PC-9 (cell line): ENCODE data around the gene CLRN2. TPM values are rescaled to one million over a fixed set of nuclear protein-coding genes. Genes with fewer than 3 reads are reported as not detected.

Source experiments
- BruUV-seq: library from RNA; stranded (reverse); fragments of 400-500 nt; replicated peaks from 2 replicates; lab custom pipeline; 2021; lab: Mats Ljungman, UMichigan
- CTCF ChIA-PET: fragments of 300-600 bp; sonication (Branson Sonifier 250); formaldehyde crosslinking; loops from one replicate; lab custom pipeline; 2022; ENCODE audit warnings: antibody characterized with exemption; lab: Charles Lee
- POLR2A ChIA-PET: fragments of 300-600 bp; sonication (Branson Sonifier 250); formaldehyde crosslinking; loops from one replicate; lab custom pipeline; 2022; ENCODE audit warnings: antibody characterized with exemption; ENCODE audit not compliant: unreplicated experiment; lab: Charles Lee
- DNase-seq, 2 experiments: peaks; one replicate each; pipeline versions ENCODE4 v3.0.0 to v3.0.0-alpha.2; 2015 to 2022; ENCODE audit warnings: mixed read lengths in 1 of 2
- H2AFZ ChIP-seq: fragments of 200-600 bp; sonication (generic); 2 replicates; pipeline ENCODE4 v1.8.1; 2017; ENCODE audit warnings: antibody characterized with exemption
- H3F3A ChIP-seq: fragments of 200-600 bp; sonication (generic); 2 replicates; pipeline ENCODE4 v1.8.1; 2017; ENCODE audit warnings: antibody characterized with exemption, mild to moderate bottlenecking, low read depth; ENCODE audit not compliant: insufficient read depth
- H3K27ac ChIP-seq: fragments of 200-600 bp; sonication (generic); 2 replicates; pipeline ENCODE4 v1.6.1; 2016; ENCODE audit warnings: mixed run types
- H3K27me3 ChIP-seq: fragments of 200-600 bp; sonication (generic); 2 replicates; pipeline ENCODE4 v1.6.1; 2016; ENCODE audit warnings: low read depth, mixed run types; ENCODE audit not compliant: insufficient read depth
- H3K36me3 ChIP-seq: fragments of 200-600 bp; sonication (generic); 2 replicates; pipeline ENCODE4 v1.6.1; 2016; ENCODE audit warnings: low read depth, mixed run types
- H3K4me1 ChIP-seq: fragments of 200-600 bp; sonication (generic); replicated peaks from 2 replicates; pipeline ENCODE4 v1.6.1; 2016; ENCODE audit warnings: mixed run types; ENCODE audit not compliant: insufficient read depth
- H3K4me2 ChIP-seq: fragments of 200-600 bp; sonication (generic); 2 replicates; pipeline ENCODE4 v1.6.1; 2017; ENCODE audit warnings: mixed run types
- H3K4me3 ChIP-seq: fragments of 200-600 bp; sonication (generic); 2 replicates; pipeline ENCODE4 v1.6.1; 2016; ENCODE audit warnings: mixed run types
- H3K79me2 ChIP-seq: fragments of 200-600 bp; sonication (generic); 2 replicates; pipeline ENCODE4 v1.6.1; 2017; ENCODE audit warnings: low read depth, mixed run types
- H3K9me2 ChIP-seq: fragments of 200-600 bp; sonication (generic); 2 replicates; pipeline ENCODE4 v1.8.1; 2017; ENCODE audit warnings: mild to moderate bottlenecking; ENCODE audit not compliant: insufficient read depth
- H3K9me3 ChIP-seq: fragments of 200-600 bp; sonication (generic); 2 replicates; pipeline ENCODE4 v1.8.1; 2016; ENCODE audit warnings: low read depth; ENCODE audit not compliant: insufficient read depth
- H4K20me1 ChIP-seq: fragments of 200-600 bp; sonication (generic); 2 replicates; pipeline ENCODE4 v1.8.1; 2017; ENCODE audit not compliant: insufficient read depth
- CTCF ChIP-seq: fragments of 200-600 bp; sonication (generic); conservative IDR thresholded peaks from 2 replicates; pipeline ENCODE4 v1.6.1; 2017; ENCODE audit warnings: mixed run types, antibody characterized with exemption, mild to moderate bottlenecking, moderate library complexity
- EZH2 ChIP-seq: fragments of 200-600 bp; sonication (generic); IDR thresholded peaks from 2 replicates; pipeline ENCODE4 v1.8.0; 2017; ENCODE audit warnings: antibody characterized with exemption, low read depth
- intact Hi-C: fragments of 100-400 bp; cut with micrococcal nuclease; formaldehyde crosslinking; loops from one replicate; pipeline ENCODE4 v1.10.0; 2022; ENCODE audit not compliant: unreplicated experiment
- total RNA-seq: library from RNA; stranded (reverse); gene quantifications from 2 replicates; pipeline ENCODE4 v1.2.3, GENCODE V29; 2021

The CLRN2 gene
- total RNA-seq, 1 experiment from 2014 or later = not detected

- BruUV-seq = no TSS peak
- ChIA-PET CTCF (no interaction called here), POLR2A (no interaction called here)
Measured at GRCh38 chr4:17489123-17489522, 25.8 kb upstream of the CLRN2 start.

GRCh38 chr4:17489721-17490120, 25.2 kb upstream of the CLRN2 start:
- Histone ChIP-seq H3K4me1 (no peaks in the 10 kb centered on the region), H4K20me1 (no peaks in the 10 kb centered on the region), H3K9me2 (no peaks in the 10 kb centered on the region), H3K4me2 (no peak overlapping the region), H3K27me3 (no peaks in the 10 kb centered on the region), H2AFZ (no peak overlapping the region), H3K9me3 (no peaks in the 10 kb centered on the region), H3K27ac (no peak overlapping the region), H3K79me2 (no peaks in the 10 kb centered on the region), H3F3A (no peaks in the 10 kb centered on the region), H3K36me3 (no peaks in the 10 kb centered on the region), H3K4me3 (no peak overlapping the region)
- TF ChIP-seq EZH2 (no peak), CTCF (no peak)
- ChIA-PET CTCF (no interaction called here), POLR2A (no interaction called here)
- DNase-seq = no peak
- no TSS peak for BruUV-seq
- intact Hi-C loops = no loop called here

More at GRCh38 chr4:17489123-17489522, 25.8 kb upstream of the CLRN2 start:
- H3K27me3 ChIP-seq = no peaks in the 10 kb centered on the region
- H3K79me2 ChIP-seq = no peaks in the 10 kb centered on the region
- H3K4me1 ChIP-seq = no peaks in the 10 kb centered on the region
- TF ChIP-seq CTCF (no peak), EZH2 (no peak)
- no peak overlapping the region for H3K4me3 ChIP-seq
- no peaks in the 10 kb centered on the region for H3F3A ChIP-seq
- no peak overlapping the region for H3K4me2 ChIP-seq
- no peak overlapping the region for H3K27ac ChIP-seq
- DNase-seq = no peak
- no peaks in the 10 kb centered on the region for H3K36me3 ChIP-seq
- H3K9me2 ChIP-seq = no peaks in the 10 kb centered on the region
- H2AFZ ChIP-seq = no peak overlapping the region
- no peaks in the 10 kb centered on the region for H3K9me3 ChIP-seq
- H4K20me1 ChIP-seq = no peaks in the 10 kb centered on the region
- intact Hi-C loops = no loop called here

GRCh38 chr4:17490575-17491059, 24.3 kb upstream of the CLRN2 start:
- no peak for DNase-seq
- Histone ChIP-seq H3K4me2 (no peak overlapping the region), H3F3A (no peaks in the 10 kb centered on the region), H3K9me2 (no peaks in the 10 kb centered on the region), H3K27ac (no peak overlapping the region), H4K20me1 (no peaks in the 10 kb centered on the region), H3K4me3 (no peak overlapping the region), H2AFZ (no peak overlapping the region), H3K27me3 (no peaks in the 10 kb centered on the region), H3K79me2 (no peaks in the 10 kb centered on the region), H3K4me1 (no peaks in the 10 kb centered on the region), H3K36me3 (no peaks in the 10 kb centered on the region), H3K9me3 (no peaks in the 10 kb centered on the region)
- no TSS peak for BruUV-seq
- intact Hi-C loops = no loop called here
- POLR2A ChIA-PET = interaction anchor here (0.6 kb wide), 1 partner anchor 70 kb away, joined by 3 read pairs; no protein-coding TSS in a partner anchor
- CTCF ChIA-PET = no interaction called here
- TF ChIP-seq CTCF = no peak
- no peak for TF ChIP-seq EZH2
